Common myeloid progenitor, CD34-positive (primary cell): ENCODE results near the gene TRAPPC5.
A peak's percentile ranks its signal among the peaks of the same experiment; 100 is the strongest.

Experiments
- CTCF ChIA-PET: fragments of 350-600 bp; sonication (Branson Sonifier 250); formaldehyde crosslinking; loops from one replicate; lab custom pipeline; 2021; ENCODE audit warnings: antibody characterized with exemption; lab: Charles Lee
- POLR2A ChIA-PET: fragments of 350-600 bp; sonication (Branson Sonifier 250); formaldehyde crosslinking; loops from one replicate; lab custom pipeline; 2021; ENCODE audit warnings: antibody characterized with exemption; lab: Charles Lee
- DNase-seq, 3 donors: peaks; one replicate each; pipeline versions ENCODE4 v3.0.0 to v3.0.0-alpha.2; 2013
- H3K27ac ChIP-seq, 2 experiments: 1 replicate in 1 of 2; 2 replicates in 1 of 2; pipeline ENCODE4 v1.7.0; 2013; ENCODE audit warnings: inconsistent platforms in 2 of 2, low read length in 2 of 2, mild to moderate bottlenecking in 2 of 2, low read depth in 1 of 2, moderate library complexity in 1 of 2; ENCODE audit not compliant: severe bottlenecking in 2 of 2, insufficient read depth in 1 of 2, poor library complexity in 1 of 2
- H3K27me3 ChIP-seq, 5 experiments: replicated peaks in 2 of 5; 1 replicate in 3 of 5; 2 replicates in 2 of 5; pipeline versions ENCODE4 v1.6.1 to v1.7.0; 2013; ENCODE audit warnings: low read length in 4 of 5, mild to moderate bottlenecking in 2 of 5, moderate library complexity in 2 of 5, inconsistent platforms in 1 of 5; ENCODE audit not compliant: insufficient read depth in 5 of 5, control insufficient read depth in 4 of 5
- H3K36me3 ChIP-seq, 4 experiments: 1 replicate in 2 of 4; 2 replicates in 2 of 4; pipeline versions ENCODE4 v1.6.1 to v1.7.0; 2013; ENCODE audit warnings: low read length in 3 of 4, control low read depth in 1 of 4, mild to moderate bottlenecking in 1 of 4; ENCODE audit not compliant: control insufficient read depth in 4 of 4, insufficient read depth in 4 of 4
- H3K4me1 ChIP-seq, 4 experiments: 1 replicate in 3 of 4; 2 replicates in 1 of 4; pipeline versions ENCODE4 v1.6.1 to v1.7.1; 2013; ENCODE audit warnings: low read length in 3 of 4, mild to moderate bottlenecking in 3 of 4, control low read depth in 1 of 4, inconsistent platforms in 1 of 4, moderate library complexity in 1 of 4; ENCODE audit not compliant: control insufficient read depth in 4 of 4, insufficient read depth in 4 of 4; ENCODE audit errors: control extremely low read depth in 1 of 4
- H3K4me3 ChIP-seq, 7 experiments: 1 replicate in 4 of 7; 2 replicates in 3 of 7; pipeline versions ENCODE4 v1.5.1 to v1.7.0; 2013; ENCODE audit warnings: mild to moderate bottlenecking in 7 of 7, low read length in 6 of 7, moderate library complexity in 6 of 7, inconsistent platforms in 2 of 7, low read depth in 2 of 7, control low read depth in 1 of 7; ENCODE audit not compliant: insufficient read depth in 4 of 7, control insufficient read depth in 1 of 7; ENCODE audit errors: extremely low read depth in 1 of 7
- H3K9me3 ChIP-seq, 5 experiments: 1 replicate in 4 of 5; 2 replicates in 1 of 5; pipeline versions ENCODE4 v1.6.1 to v1.7.1; 2013; ENCODE audit warnings: low read length in 4 of 5, mild to moderate bottlenecking in 2 of 5, inconsistent platforms in 1 of 5, low read depth in 1 of 5, moderate library complexity in 1 of 5; ENCODE audit not compliant: control insufficient read depth in 4 of 5, insufficient read depth in 2 of 5; ENCODE audit errors: control extremely low read depth in 1 of 5
- WGBS: methylation state at CpG from one replicate; pipeline ENCODE4 v1.1.5; 2013; ENCODE audit not compliant: insufficient coverage; 5-methylcytosine and 5-hydroxymethylcytosine counted together

The TRAPPC5 gene

DNA sequence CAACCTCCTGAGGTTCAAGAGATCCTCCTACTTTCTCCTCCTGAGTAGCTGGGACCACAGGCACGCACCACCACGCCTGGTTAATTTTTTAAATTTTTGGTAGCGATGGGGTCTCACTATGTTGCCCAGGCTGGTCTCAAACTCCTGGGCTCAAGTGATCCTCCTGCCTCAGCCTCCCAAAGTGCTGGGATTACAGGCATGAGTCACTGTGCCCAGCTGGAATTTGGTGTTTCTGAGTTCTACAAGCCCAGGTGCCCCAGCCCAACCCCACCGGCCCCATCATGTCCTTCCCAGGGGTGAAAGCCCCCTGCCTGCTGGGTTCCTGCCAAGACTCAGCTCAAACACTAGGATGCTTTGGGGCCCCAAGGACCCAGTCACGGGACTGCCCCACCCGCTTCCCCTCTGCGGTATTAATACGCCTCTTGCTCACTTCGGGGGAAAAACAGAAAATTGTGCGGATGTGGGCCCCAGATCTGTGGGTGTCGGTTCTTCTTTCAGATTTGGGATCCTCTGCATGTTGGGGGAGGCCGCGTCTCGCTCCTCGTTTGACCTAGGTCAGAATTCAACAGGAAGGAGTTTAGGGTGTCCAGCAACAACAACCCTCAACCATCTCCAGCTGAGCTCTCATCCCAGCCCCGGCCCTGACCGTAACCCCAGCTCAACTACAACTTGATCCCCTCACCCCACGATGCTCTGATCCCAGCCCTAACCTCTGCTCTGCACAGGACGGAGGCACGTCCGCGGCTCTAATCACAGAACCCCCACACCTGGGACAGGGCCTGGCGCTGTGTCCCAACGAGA, 25.0 kb downstream of the TRAPPC5 start:
- Histone ChIP-seq H3K9me3 (no peaks in the 10 kb centered on the region), H3K27me3 (no peaks in the 10 kb centered on the region), H3K4me3 (peak overlapping the region in 4 of 7 experiments; percentile 1 to 63 (median 28)), H3K27ac (no peak overlapping the region), H3K4me1 (peaks cover 2 to 44% (median 32%) of the 10 kb centered on the region in 4 experiments), H3K36me3 (no peaks in the 10 kb centered on the region)
- 19% methylated on average over 17 of the region's 24 CpGs for WGBS
- DNase-seq, result peak; percentile 80 to 95 (median 93)
- POLR2A ChIA-PET, result interaction anchor here (1.0 kb wide), 1 partner anchor 24 kb away, joined by 3 read pairs; no protein-coding TSS in a partner anchor
- CTCF ChIA-PET, result interaction anchor here (1.5 kb wide), 1 partner anchor 20 kb away, joined by 3 read pairs; no protein-coding TSS in a partner anchor

DNA sequence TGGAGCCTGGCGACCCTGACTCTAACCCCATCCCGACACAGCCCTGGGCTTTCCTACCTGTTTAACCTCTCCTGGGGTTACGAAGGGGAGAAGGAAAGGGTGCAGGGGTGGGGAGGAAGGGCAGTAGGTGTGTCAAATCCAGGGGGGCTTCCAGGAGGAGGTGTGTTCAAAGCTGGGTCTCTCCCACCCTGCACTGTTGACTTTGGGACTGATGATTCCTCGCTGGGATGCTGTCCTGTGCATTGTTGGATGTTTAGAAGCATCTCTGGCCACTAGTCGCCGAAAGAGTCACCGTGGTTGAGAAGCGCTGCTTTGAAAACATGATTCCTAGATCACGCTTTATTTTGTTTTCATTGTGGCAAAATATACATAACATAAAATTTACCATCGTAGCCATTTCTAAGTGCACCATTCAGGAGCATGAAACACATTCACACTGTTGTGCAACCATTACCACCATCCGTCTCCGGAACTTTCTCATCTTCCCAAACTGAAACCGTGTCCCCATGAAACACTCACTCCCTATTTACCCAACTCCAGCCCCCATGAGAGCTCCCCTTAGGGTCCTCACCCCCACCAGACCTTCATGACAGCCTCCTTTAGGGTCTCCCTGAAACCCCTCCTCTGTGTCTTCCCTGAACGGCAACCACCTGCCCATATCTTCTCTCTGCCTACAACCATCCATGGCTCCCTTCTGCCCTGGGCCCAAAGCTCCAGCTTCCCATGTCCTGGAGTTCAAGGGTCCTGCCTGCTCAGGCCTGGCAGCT, 25.7 kb downstream of the TRAPPC5 start:
- H3K4me1 ChIP-seq, result peaks cover 2 to 46% (median 32%) of the 10 kb centered on the region in 4 experiments
- no peak overlapping the region for H3K27ac ChIP-seq
- WGBS, result 86% methylated on average over 12 of the region's 14 CpGs
- peak overlapping the region in 3 of 7 experiments; percentile 1 to 63 (median 32) for H3K4me3 ChIP-seq
- no peaks in the 10 kb centered on the region for H3K36me3 ChIP-seq
- CTCF ChIA-PET, result interaction anchor here (1.5 kb wide), 1 partner anchor 21 kb away, joined by 3 read pairs; no protein-coding TSS in a partner anchor
- no peaks in the 10 kb centered on the region for H3K27me3 ChIP-seq
- DNase-seq, result no peak
- H3K9me3 ChIP-seq, result no peaks in the 10 kb centered on the region
- POLR2A ChIA-PET, result interaction anchor here (1.2 kb wide), 1 partner anchor 25 kb away, joined by 3 read pairs; the partner anchor contains the start of gene TRAPPC5

- Histone ChIP-seq H3K9me3 (no peaks in the 10 kb centered on the region), H3K27me3 (no peaks in the 10 kb centered on the region), H3K36me3 (no peaks in the 10 kb centered on the region), H3K27ac (no peak overlapping the region), H3K4me3 (no peak overlapping the region), H3K4me1 (peaks cover 2 to 46% (median 32%) of the 10 kb centered on the region in 4 experiments)
- ChIA-PET POLR2A (interaction anchor here (1.2 kb wide), 1 partner anchor 26 kb away, joined by 3 read pairs; the partner anchor contains the start of gene TRAPPC5), CTCF (no interaction called here)
- WGBS, result 40% methylated on average over 1 of the region's 8 CpGs
- no peak for DNase-seq
Observed at GRCh38 chr19:7706955-7707456, 26.4 kb downstream of the TRAPPC5 start.

DNA sequence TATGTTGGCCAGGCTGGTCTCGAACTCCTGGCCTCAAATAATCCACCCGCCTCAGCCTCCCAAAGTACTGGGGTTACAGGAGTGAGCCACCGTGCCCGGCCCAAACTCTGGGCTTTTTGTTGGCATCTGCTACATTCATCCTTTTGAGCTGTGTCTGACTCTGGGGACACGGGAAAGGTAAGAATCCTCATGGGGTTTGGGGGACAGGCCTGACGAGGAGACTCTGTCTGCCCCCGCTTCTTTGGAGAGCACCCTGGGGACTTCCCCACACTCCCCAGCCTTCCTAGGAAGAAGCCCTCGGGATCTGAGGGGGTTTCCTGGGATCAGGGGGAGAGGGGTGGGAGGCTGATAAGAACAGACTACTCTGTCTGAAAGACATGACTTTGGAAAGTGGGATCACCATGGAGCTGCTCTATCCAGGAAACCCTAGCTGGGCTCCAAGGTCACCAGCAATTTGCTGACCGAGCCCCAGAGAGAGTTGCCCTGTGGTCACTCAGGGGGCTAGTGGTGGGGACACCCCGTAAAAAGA, 29.4 kb downstream of the TRAPPC5 start:
- no peak overlapping the region for H3K27ac ChIP-seq
- 89% methylated on average over 5 of the region's 10 CpGs for WGBS
- no peaks in the 10 kb centered on the region for H3K9me3 ChIP-seq
- H3K27me3 ChIP-seq, result no peaks in the 10 kb centered on the region
- H3K4me3 ChIP-seq, result no peak overlapping the region
- POLR2A ChIA-PET, result no interaction called here
- no peak for DNase-seq
- H3K36me3 ChIP-seq, result no peaks in the 10 kb centered on the region
- CTCF ChIA-PET, result interaction anchor here (1.5 kb wide), 1 partner anchor 10 kb away, joined by 3 read pairs; no protein-coding TSS in a partner anchor
- H3K4me1 ChIP-seq, result peaks cover 2 to 48% (median 29%) of the 10 kb centered on the region in 4 experiments

- ChIA-PET CTCF (no interaction called here), POLR2A (interaction anchor here (0.6 kb wide), 1 partner anchor 34 kb away, joined by 3 read pairs; no protein-coding TSS in a partner anchor)
- no peaks in the 10 kb centered on the region for H3K36me3 ChIP-seq
- H3K27me3 ChIP-seq, result no peaks in the 10 kb centered on the region
- H3K4me1 ChIP-seq, result peaks cover 2 to 45% (median 24%) of the 10 kb centered on the region in 4 experiments
- 78% methylated on average over 5 of the region's 5 CpGs for WGBS
- H3K27ac ChIP-seq, result no peak overlapping the region
- no peak for DNase-seq
- no peaks in the 10 kb centered on the region for H3K9me3 ChIP-seq
- no peak overlapping the region for H3K4me3 ChIP-seq
Observed at GRCh38 chr19:7710616-7711015, 30.0 kb downstream of the TRAPPC5 start.

DNA sequence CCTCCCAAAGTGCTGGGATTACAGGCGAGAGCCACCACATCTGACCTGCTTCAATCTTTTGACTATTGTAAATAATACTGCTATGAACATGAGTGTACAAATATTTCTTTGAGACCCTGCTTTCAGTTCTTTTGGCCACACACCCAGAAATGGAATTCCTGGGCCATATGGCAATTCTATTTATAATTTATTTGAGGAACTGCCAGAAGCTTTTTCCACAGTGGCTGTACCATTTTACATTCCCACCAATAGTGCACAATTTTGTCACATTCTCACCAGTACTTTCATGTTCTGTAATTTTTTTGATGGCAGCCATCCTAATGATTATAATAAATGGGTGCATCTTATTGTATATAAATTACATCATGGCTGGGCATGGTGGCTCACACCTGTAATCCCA, 35.0 kb downstream of the TRAPPC5 start:
- CTCF ChIA-PET, result interaction anchor here (1.2 kb wide), 1 partner anchor 35 kb away, joined by 3 read pairs; the partner anchor contains the start of gene TRAPPC5
- Histone ChIP-seq H3K27me3 (no peaks in the 10 kb centered on the region), H3K27ac (no peak overlapping the region), H3K4me3 (no peak overlapping the region), H3K9me3 (peaks cover 0 to 5% (median 2%) of the 10 kb centered on the region in 5 experiments), H3K4me1 (peaks cover 0 to 36% (median 6%) of the 10 kb centered on the region in 4 experiments), H3K36me3 (no peaks in the 10 kb centered on the region)
- no peak for DNase-seq
- WGBS, result no CpG with 5 or more reads among the region's 1 CpG
- POLR2A ChIA-PET, result interaction anchor here (0.7 kb wide), 1 partner anchor 32 kb away, joined by 9 read pairs; the partner anchor contains the start of gene CD209
